HCT116 (cell line): ENCODE measurements around the gene RAB11A.

Source experiments
- EZH2 ChIP-seq: fragments of 200-600 bp; sonication (generic); IDR thresholded peaks from 2 replicates; pipeline ENCODE4 v1.6.1; 2017; ENCODE audit warnings: antibody characterized with exemption, mixed run types
- POLR2A ChIP-seq: IDR thresholded peaks from 2 replicates; pipeline ENCODE4 v1.7.0; 2011; ENCODE audit warnings: borderline replicate concordance; ENCODE audit not compliant: insufficient read depth, insufficient read length; ENCODE audit errors: extremely low read depth
- POLR2AphosphoS5 ChIP-seq: IDR thresholded peaks from 2 replicates; pipeline ENCODE4 v1.6.1; 2011; ENCODE audit warnings: mild to moderate bottlenecking, low read depth, low read length, moderate library complexity
- SRF ChIP-seq: IDR thresholded peaks from 2 replicates; pipeline ENCODE4 v1.6.1; 2012; ENCODE audit warnings: low read depth
- ZBTB33 ChIP-seq: IDR thresholded peaks from 2 replicates; pipeline ENCODE4 v1.6.1; 2011; ENCODE audit warnings: mild to moderate bottlenecking, low read length, moderate library complexity; ENCODE audit not compliant: insufficient replicate concordance; ENCODE audit errors: extremely low read depth
- ZNF274 ChIP-seq: fragments of 200-500 bp; sonication (Bioruptor generic); IDR thresholded peaks from 2 replicates; pipeline ENCODE4 v1.6.1; 2014; ENCODE audit warnings: mild to moderate bottlenecking, low read depth, low read length, inconsistent platforms
- TF ChIP-seq, protein P1 (sequence below), 3 experiments: fragments of 200-600 bp in 1 of 3; sonication (generic) in 1 of 3; IDR thresholded peaks in 2 of 3; conservative IDR thresholded peaks in 1 of 3; 2 replicates each; pipeline ENCODE4 v1.5.1; 2012 to 2017; ENCODE audit warnings: low read depth in 2 of 3, low read length in 2 of 3, antibody characterized with exemption in 1 of 3, borderline replicate concordance in 1 of 3, control low read depth in 1 of 3, mild to moderate bottlenecking in 1 of 3, mixed read lengths in 1 of 3, mixed run types in 1 of 3, moderate library complexity in 1 of 3; ENCODE audit not compliant: insufficient read depth in 1 of 3

- TF ChIP-seq POLR2A (no peak), ZBTB33 (no peak), ZNF274 (no peak), EZH2 (no peak), SRF (no peak), POLR2AphosphoS5 (no peak)
- TF ChIP-seq, protein P1, sequence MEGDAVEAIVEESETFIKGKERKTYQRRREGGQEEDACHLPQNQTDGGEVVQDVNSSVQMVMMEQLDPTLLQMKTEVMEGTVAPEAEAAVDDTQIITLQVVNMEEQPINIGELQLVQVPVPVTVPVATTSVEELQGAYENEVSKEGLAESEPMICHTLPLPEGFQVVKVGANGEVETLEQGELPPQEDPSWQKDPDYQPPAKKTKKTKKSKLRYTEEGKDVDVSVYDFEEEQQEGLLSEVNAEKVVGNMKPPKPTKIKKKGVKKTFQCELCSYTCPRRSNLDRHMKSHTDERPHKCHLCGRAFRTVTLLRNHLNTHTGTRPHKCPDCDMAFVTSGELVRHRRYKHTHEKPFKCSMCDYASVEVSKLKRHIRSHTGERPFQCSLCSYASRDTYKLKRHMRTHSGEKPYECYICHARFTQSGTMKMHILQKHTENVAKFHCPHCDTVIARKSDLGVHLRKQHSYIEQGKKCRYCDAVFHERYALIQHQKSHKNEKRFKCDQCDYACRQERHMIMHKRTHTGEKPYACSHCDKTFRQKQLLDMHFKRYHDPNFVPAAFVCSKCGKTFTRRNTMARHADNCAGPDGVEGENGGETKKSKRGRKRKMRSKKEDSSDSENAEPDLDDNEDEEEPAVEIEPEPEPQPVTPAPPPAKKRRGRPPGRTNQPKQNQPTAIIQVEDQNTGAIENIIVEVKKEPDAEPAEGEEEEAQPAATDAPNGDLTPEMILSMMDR (IDR thresholded peaks at IDR 0.05 in 2 of 3, conservative IDR thresholded peaks at IDR 0.05 in 1 of 3; ENCODE audit: borderline replicate concordance in 1 of 3, insufficient read depth in 1 of 3, low read depth in 2 of 3, low read length in 2 of 3): no peak
These were observed 23.8 kb downstream of the RAB11A start for GRCh38 chr15:65893060-65893459.
